Endothelial cell of umbilical vein (primary cell): ENCODE data around the gene IFIT1B. TPM values are rescaled to one million over a fixed set of nuclear protein-coding genes. Genes with fewer than 3 reads are reported as not detected.

Experiments
- BruUV-seq: library from RNA; stranded (reverse); fragments of 400-500 nt; replicated peaks from 2 replicates; lab custom pipeline; 2021; lab: Mats Ljungman, UMichigan
- CTCF ChIA-PET: fragments of 300-600, 350-600 bp; sonication (Branson Sonifier 250); formaldehyde crosslinking; loops from one replicate; lab custom pipeline; 2021; ENCODE audit warnings: antibody characterized with exemption, inconsistent platforms; lab: Charles Lee
- POLR2A ChIA-PET: fragments of 300-600, 350-600 bp; sonication (Branson Sonifier 250); formaldehyde crosslinking; loops from one replicate; lab custom pipeline; 2021; ENCODE audit warnings: antibody characterized with exemption, inconsistent platforms; lab: Charles Lee
- DNase-seq: peaks from one replicate; pipeline ENCODE4 v3.0.0-alpha.2; 2011; ENCODE audit warnings: low read depth, low spot score
- FAIRE-seq: peaks from 2 replicates; lab custom pipeline; 2011; peaks lifted over from hg19 to GRCh38; lab: Jason Lieb, UNC
- H2AFZ ChIP-seq: 2 replicates; pipeline ENCODE4 v1.6.0; 2012; ENCODE audit warnings: low read depth, low read length, control low read depth, inconsistent platforms
- H3K27ac ChIP-seq: 2 replicates; pipeline ENCODE4 v1.5.1; 2011; ENCODE audit warnings: low read depth, mild to moderate bottlenecking, control low read depth, low read length, moderate library complexity; ENCODE audit not compliant: insufficient read depth
- H3K27me3 ChIP-seq, 2 experiments: 2 replicates each; pipeline versions ENCODE4 v1.6.0 to v1.6.1; 2011; ENCODE audit warnings: low read length in 2 of 2, mixed read lengths in 1 of 2; ENCODE audit not compliant: control insufficient read depth in 2 of 2, insufficient read depth in 2 of 2
- H3K36me3 ChIP-seq, 2 experiments: 2 replicates in 1 of 2; 3 replicates in 1 of 2; pipeline ENCODE4 v1.5.1; 2011; ENCODE audit warnings: low read length in 2 of 2, mild to moderate bottlenecking in 1 of 2, moderate library complexity in 1 of 2; ENCODE audit not compliant: control insufficient read depth in 2 of 2, insufficient read depth in 2 of 2; ENCODE audit errors: extremely low read depth in 1 of 2
- H3K4me1 ChIP-seq: 3 replicates; pipeline ENCODE4 v1.5.1; 2011; ENCODE audit warnings: mild to moderate bottlenecking, low read length; ENCODE audit not compliant: control insufficient read depth, insufficient read depth; ENCODE audit errors: extremely low read depth
- H3K4me2 ChIP-seq: 2 replicates; pipeline ENCODE4 v1.6.1; 2011; ENCODE audit warnings: low read length, control low read depth, mixed read lengths; ENCODE audit not compliant: insufficient read depth
- H3K4me3 ChIP-seq, 3 experiments: fragments of 200-600 bp in 1 of 3; sonication (generic), shearing (Covaris generic) in 1 of 3; replicated peaks in 1 of 3; 2 replicates each; pipeline ENCODE4 v1.5.1; 2011 to 2016; ENCODE audit warnings: control low read depth in 3 of 3, low read length in 3 of 3, mild to moderate bottlenecking in 2 of 3, inconsistent platforms in 1 of 3, low read depth in 1 of 3, moderate library complexity in 1 of 3; ENCODE audit not compliant: insufficient read depth in 1 of 3
- H3K79me2 ChIP-seq: 2 replicates; pipeline ENCODE4 v1.6.0; 2012; ENCODE audit warnings: low read length, inconsistent platforms; ENCODE audit not compliant: control insufficient read depth, insufficient read depth
- H3K9ac ChIP-seq: replicated peaks from 2 replicates; pipeline ENCODE3; 2011; ENCODE audit warnings: low read length, control low read depth; ENCODE audit not compliant: insufficient read depth; ENCODE audit errors: extremely low read depth
- H3K9me1 ChIP-seq: replicated peaks from 3 replicates; pipeline ENCODE4 v1.6.0; 2011; ENCODE audit warnings: mild to moderate bottlenecking, low read length; ENCODE audit not compliant: control insufficient read depth, insufficient read depth; ENCODE audit errors: extremely low read depth
- H3K9me3 ChIP-seq: replicated peaks from 2 replicates; pipeline ENCODE4 v1.5.1; 2012; ENCODE audit warnings: low read length, inconsistent platforms; ENCODE audit not compliant: control insufficient read depth, insufficient read depth
- H4K20me1 ChIP-seq: replicated peaks from 2 replicates; pipeline ENCODE3; 2011; ENCODE audit warnings: mild to moderate bottlenecking, low read length; ENCODE audit not compliant: control insufficient read depth, insufficient read depth; ENCODE audit errors: extremely low read depth
- EZH2 ChIP-seq: IDR thresholded peaks from 2 replicates; pipeline ENCODE4 v1.6.1; 2012; ENCODE audit warnings: borderline replicate concordance, low read depth, mild to moderate bottlenecking, moderate library complexity, low read length, inconsistent platforms; ENCODE audit not compliant: severe bottlenecking
- FOS ChIP-seq: IDR thresholded peaks from 2 replicates; pipeline ENCODE4 v1.6.1; 2011; ENCODE audit warnings: mild to moderate bottlenecking, low read length, moderate library complexity, borderline replicate concordance; ENCODE audit not compliant: insufficient read depth
- GATA2 ChIP-seq: IDR thresholded peaks from 2 replicates; pipeline ENCODE4 v1.7.0; 2011; ENCODE audit warnings: low read depth, mild to moderate bottlenecking, moderate library complexity, mixed read lengths, low read length; ENCODE audit not compliant: insufficient read length, insufficient read depth
- JUN ChIP-seq: IDR thresholded peaks from 2 replicates; pipeline ENCODE4 v1.6.1; 2011; ENCODE audit warnings: borderline replicate concordance, low read depth; ENCODE audit not compliant: insufficient read length, insufficient read depth
- MYC ChIP-seq: IDR thresholded peaks from one replicate; pipeline ENCODE4 v1.6.1; 2011; ENCODE audit warnings: mild to moderate bottlenecking, low read depth, low read length
- POLR2A ChIP-seq: IDR thresholded peaks from 2 replicates; pipeline ENCODE4 v1.6.1; 2012; ENCODE audit warnings: low read depth, mild to moderate bottlenecking, control low read depth, low read length
- POLR2AphosphoS5 ChIP-seq: IDR thresholded peaks from 2 replicates; pipeline ENCODE4 v1.6.1; 2012; ENCODE audit warnings: low read depth, mild to moderate bottlenecking, control low read depth, low read length, moderate library complexity; ENCODE audit not compliant: insufficient read depth
- dilution Hi-C: fragments of 300-500 bp; cut with MboI; formaldehyde crosslinking; loops from one replicate; pipeline ENCODE4 v1.15.0; 2019; ENCODE audit warnings: low sequenced_read_pairs; ENCODE audit not compliant: extremely low pct_ligation_motif_present
- intact Hi-C: fragments of 100-400 bp; cut with micrococcal nuclease; formaldehyde crosslinking; loops from one replicate; pipeline ENCODE4 v1.10.0; 2022
- polyA plus RNA-seq, 4 experiments: library from polyadenylated mRNA; depleted of rRNA in 3 of 4; stranded (reverse) in 3 of 4; unstranded in 1 of 4; fragments of >200 nt; gene quantifications; 2 replicates each; pipeline versions ENCODE4 v1.2.1 to v1.2.3, GENCODE V29; 2011 to 2012; ENCODE audit warnings: missing spikeins in 1 of 4
- total RNA-seq: library from RNA; stranded (reverse); gene quantifications from 2 replicates; pipeline ENCODE4 v1.2.3, GENCODE V29; 2021
- TF ChIP-seq, protein P1 (sequence below), 2 donors: IDR thresholded peaks; 1 replicate in 1 of 2; 2 replicates in 1 of 2; pipeline ENCODE4 v1.5.1; 2011; ENCODE audit warnings: low read length in 2 of 2, mild to moderate bottlenecking in 2 of 2, moderate library complexity in 2 of 2, control low read depth in 1 of 2, inconsistent platforms in 1 of 2, low read depth in 1 of 2; ENCODE audit not compliant: insufficient read depth in 1 of 2; ENCODE audit errors: extremely low read depth in 1 of 2
- TF ChIP-seq, protein P2 (sequence below): IDR thresholded peaks from 2 replicates; pipeline ENCODE4 v1.6.1; 2011; ENCODE audit not compliant: insufficient read depth, insufficient read length

The IFIT1B gene
- total and polyA plus RNA-seq, 2 donors (not counting 3 experiments of a cell fraction or from before 2014, with no cell fraction given), result not detected

DNA sequence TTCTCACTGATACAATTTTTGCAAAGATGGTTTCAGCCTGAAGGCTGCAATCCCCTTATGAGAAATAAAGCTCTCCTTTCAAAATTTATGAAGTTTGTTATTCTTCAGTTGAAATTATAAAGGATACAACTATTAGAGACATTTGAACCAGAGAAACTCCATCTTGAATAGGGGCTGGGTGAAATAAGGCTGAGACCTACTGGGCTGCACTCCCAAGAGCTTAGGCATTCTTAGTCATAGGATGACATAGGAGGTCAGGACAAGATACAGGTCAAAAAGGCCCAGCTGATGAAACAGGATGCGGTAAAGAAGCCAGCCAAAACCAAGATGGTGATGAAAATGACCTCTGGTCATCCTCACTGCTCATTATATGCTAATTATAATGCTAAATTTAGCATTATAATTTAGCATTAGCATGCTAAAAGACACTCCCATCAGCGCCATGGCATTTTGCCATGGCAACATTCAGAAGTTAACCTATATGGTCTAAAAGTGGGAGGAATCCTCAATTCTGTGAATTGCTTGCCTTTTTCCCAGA is 22.4 kb upstream of the IFIT1B start:
- Histone ChIP-seq H3K9me3 (no peaks in the 10 kb centered on the region), H3K9me1 (no peaks in the 10 kb centered on the region), H3K27ac (no peak overlapping the region), H3K4me3 (no peak overlapping the region), H3K9ac (no peak overlapping the region), H3K4me2 (no peak overlapping the region), H3K36me3 (no peaks in the 10 kb centered on the region), H3K79me2 (no peaks in the 10 kb centered on the region), H4K20me1 (no peaks in the 10 kb centered on the region), H2AFZ (no peak overlapping the region), H3K27me3 (peaks cover 2 to 9% of the 10 kb centered on the region in 2 experiments), H3K4me1 (peaks cover 10% of the 10 kb centered on the region)
- no peak for FAIRE-seq
- ChIA-PET CTCF (no interaction called here), POLR2A (no interaction called here)
- intact Hi-C loops (no loop called here), dilution Hi-C loops (no loop called here)
- TF ChIP-seq, protein P1, sequence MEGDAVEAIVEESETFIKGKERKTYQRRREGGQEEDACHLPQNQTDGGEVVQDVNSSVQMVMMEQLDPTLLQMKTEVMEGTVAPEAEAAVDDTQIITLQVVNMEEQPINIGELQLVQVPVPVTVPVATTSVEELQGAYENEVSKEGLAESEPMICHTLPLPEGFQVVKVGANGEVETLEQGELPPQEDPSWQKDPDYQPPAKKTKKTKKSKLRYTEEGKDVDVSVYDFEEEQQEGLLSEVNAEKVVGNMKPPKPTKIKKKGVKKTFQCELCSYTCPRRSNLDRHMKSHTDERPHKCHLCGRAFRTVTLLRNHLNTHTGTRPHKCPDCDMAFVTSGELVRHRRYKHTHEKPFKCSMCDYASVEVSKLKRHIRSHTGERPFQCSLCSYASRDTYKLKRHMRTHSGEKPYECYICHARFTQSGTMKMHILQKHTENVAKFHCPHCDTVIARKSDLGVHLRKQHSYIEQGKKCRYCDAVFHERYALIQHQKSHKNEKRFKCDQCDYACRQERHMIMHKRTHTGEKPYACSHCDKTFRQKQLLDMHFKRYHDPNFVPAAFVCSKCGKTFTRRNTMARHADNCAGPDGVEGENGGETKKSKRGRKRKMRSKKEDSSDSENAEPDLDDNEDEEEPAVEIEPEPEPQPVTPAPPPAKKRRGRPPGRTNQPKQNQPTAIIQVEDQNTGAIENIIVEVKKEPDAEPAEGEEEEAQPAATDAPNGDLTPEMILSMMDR (IDR thresholded peaks at IDR 0.05; ENCODE audit: extremely low read depth in 1 of 2, insufficient read depth in 1 of 2, low read depth in 1 of 2, low read length in 2 of 2), result no peak
- TF ChIP-seq POLR2AphosphoS5 (no peak), JUN (no peak), MYC (no peak), FOS (no peak), POLR2A (no peak), EZH2 (no peak), GATA2 (no peak)
- TF ChIP-seq, protein P2, sequence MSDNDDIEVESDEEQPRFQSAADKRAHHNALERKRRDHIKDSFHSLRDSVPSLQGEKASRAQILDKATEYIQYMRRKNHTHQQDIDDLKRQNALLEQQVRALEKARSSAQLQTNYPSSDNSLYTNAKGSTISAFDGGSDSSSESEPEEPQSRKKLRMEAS, result no peak
- no TSS peak for BruUV-seq
- DNase-seq, result no peak
